Vagina (tissue), 2 donors: ENCODE measurements around the gene TUBB3.

Source experiments
- CTCF ChIP-seq, 3 experiments: fragments of 450-650 bp in 2 of 3; fragments of 200-600 bp in 1 of 3; sonication (generic) in 1 of 3; IDR thresholded peaks; one replicate each; pipeline ENCODE4 v1.5.1; 2017 to 2019; ENCODE audit warnings: antibody characterized with exemption in 3 of 3, mild to moderate bottlenecking in 2 of 3, moderate library complexity in 2 of 3
- POLR2A ChIP-seq, 2 donors: fragments of 450-650 bp; IDR thresholded peaks; one replicate each; pipeline ENCODE4 v1.6.1; 2017; ENCODE audit warnings: antibody characterized with exemption in 2 of 2, mild to moderate bottlenecking in 2 of 2, moderate library complexity in 2 of 2
- POLR2AphosphoS5 ChIP-seq, 2 donors: sonication (generic); formaldehyde crosslinking; IDR thresholded peaks; one replicate each; pipeline ENCODE4 v1.9.0; 2017; ENCODE audit warnings: antibody characterized with exemption in 2 of 2, mild to moderate bottlenecking in 2 of 2, low read depth in 1 of 2; ENCODE audit not compliant: insufficient read depth in 1 of 2

- no peak for TF ChIP-seq POLR2A (IDR thresholded peaks at IDR 0.05)
- TF ChIP-seq CTCF (IDR thresholded peaks at IDR 0.05) = no peak
- no peak for TF ChIP-seq POLR2AphosphoS5 (IDR thresholded peaks at IDR 0.05; ENCODE audit: insufficient read depth in 1 of 2, low read depth in 1 of 2)
Observed at GRCh38 chr16:89971495-89972243, 48.5 kb downstream of the TUBB3 start.
